RWPE1 (cell line): ENCODE results near the gene GDF11.

Experiments
- CTCF ChIA-PET: fragments of 350-600 bp; sonication (Branson Sonifier 250); formaldehyde crosslinking; extraction: SDS; loops from one replicate; lab custom pipeline; 2021; lab: Yijun Ruan, JAX
- POLR2A ChIA-PET: fragments of 400-600 bp; formaldehyde crosslinking; extraction: SDS; loops from one replicate; lab custom pipeline; 2020; ENCODE audit warnings: antibody characterized with exemption; ENCODE audit not compliant: low non-redundant PET; lab: Yijun Ruan, JAX
- DNase-seq: peaks from one replicate; pipeline ENCODE4 v3.0.0; 2012; ENCODE audit warnings: low spot score
- H3K27ac ChIP-seq: fragments of 450-650 bp; 2 replicates; pipeline ENCODE4 v1.5.1; 2017
- TF ChIP-seq, protein P1 (sequence below): fragments of 450-650 bp; conservative IDR thresholded peaks from 2 replicates; pipeline ENCODE4 v1.5.1; 2017; ENCODE audit warnings: low read depth, mild to moderate bottlenecking

GDF11 gene

DNA sequence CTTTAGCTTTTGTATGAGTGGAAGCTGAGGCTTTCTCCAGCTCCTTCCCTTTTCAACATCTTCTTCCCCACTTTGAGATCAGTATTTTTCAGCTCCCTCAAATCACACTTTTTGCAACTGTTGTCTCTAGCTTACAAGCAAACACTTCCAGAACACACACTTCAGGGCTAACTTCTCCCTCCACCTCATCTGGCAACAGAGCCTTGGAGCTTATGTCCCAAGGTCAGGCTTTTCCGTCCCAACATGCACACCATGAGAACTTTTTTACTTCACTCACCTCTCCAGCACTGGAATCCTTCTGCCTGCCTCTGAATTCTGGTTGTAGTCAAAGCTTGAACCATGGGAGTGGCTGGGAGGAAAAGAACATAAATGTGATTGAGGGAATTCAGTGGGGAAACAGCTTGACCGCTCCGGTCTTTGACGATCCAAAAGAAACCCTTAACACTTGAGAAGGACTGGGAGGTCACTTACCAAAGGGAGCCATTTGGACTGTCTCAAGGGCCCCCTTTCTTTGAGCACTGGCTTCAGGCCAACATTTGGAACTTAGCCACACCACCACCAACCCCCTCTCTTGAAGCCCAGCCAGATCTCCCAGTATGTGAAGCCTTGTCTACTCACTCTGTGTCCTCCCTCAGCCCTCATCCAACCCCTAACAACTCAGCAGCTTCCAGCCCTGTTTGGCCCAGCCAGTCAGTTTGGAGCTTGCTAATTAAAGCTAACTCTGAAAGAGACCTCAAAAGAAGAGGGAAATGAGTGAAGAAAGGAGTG is 31.0 kb upstream of the GDF11 start:
- ChIA-PET POLR2A (no interaction called here), CTCF (interaction anchor here (0.6 kb wide), 2 partner anchors 73 to 114 kb away, joined by 3 read pairs; no protein-coding TSS in a partner anchor)
- no peak overlapping the region for H3K27ac ChIP-seq
- TF ChIP-seq, protein P1, sequence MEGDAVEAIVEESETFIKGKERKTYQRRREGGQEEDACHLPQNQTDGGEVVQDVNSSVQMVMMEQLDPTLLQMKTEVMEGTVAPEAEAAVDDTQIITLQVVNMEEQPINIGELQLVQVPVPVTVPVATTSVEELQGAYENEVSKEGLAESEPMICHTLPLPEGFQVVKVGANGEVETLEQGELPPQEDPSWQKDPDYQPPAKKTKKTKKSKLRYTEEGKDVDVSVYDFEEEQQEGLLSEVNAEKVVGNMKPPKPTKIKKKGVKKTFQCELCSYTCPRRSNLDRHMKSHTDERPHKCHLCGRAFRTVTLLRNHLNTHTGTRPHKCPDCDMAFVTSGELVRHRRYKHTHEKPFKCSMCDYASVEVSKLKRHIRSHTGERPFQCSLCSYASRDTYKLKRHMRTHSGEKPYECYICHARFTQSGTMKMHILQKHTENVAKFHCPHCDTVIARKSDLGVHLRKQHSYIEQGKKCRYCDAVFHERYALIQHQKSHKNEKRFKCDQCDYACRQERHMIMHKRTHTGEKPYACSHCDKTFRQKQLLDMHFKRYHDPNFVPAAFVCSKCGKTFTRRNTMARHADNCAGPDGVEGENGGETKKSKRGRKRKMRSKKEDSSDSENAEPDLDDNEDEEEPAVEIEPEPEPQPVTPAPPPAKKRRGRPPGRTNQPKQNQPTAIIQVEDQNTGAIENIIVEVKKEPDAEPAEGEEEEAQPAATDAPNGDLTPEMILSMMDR: no peak
- DNase-seq: no peak

DNA sequence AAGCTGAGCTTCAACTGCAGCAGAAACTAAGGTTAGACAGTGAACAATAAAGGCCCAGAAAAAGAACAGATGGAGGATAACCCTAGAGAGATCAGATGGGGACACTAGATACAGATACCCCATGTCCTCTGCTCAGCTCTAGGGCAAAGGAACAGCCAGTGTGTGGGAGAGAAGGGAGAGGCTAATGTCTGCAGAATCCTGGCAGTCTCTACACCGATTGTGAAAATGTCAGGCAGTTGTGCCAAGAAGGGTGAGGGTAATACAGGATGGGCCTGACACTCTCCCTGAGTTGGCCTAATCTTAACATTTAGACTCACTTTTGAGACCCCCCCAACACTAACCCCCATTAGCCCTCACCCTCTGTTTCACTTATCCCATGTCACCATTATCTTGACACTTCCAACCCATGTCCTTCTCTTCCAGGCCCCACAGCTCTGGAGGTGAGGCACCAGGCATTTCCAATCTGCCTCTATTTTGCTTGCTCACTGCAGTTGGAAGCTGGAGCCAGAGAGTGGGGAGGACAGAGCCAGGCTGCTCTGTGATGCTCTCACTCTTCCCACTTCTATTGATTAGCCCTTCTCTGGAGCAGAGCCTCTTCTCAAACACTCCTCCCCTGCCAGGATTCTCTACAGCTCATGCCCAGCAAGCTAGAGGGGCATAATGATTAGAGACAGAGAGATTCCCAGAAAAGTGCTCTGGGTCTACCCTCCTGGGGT is 30.1 kb upstream of the GDF11 start:
- DNase-seq: no peak
- POLR2A ChIA-PET: no interaction called here
- H3K27ac ChIP-seq: no peak overlapping the region
- TF ChIP-seq, protein P1: no peak
- CTCF ChIA-PET: interaction anchor here (0.9 kb wide), 1 partner anchor 31 kb away, joined by 4 read pairs; a partner anchor contains a TSS

DNA sequence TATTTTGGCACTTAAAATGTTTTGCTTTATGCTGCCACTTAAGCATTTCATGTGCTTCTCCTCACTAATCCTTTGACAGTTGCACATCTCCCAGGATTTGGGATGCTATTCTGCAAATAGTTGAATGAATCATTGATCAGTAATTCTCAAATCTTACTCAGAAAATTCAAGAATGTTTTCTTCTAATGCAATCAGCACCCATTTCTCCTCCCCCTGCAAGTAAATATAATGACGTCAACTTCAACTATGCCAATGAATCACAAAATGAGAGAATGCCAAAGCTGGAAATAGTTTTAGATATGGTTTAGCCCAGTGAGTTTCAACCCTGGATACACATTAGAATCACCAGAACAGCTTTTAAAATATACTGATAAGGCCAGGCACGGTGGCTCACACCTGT is 29.2 kb upstream of the GDF11 start:
- ChIA-PET POLR2A (no interaction called here), CTCF (interaction anchor here (0.9 kb wide), 1 partner anchor 32 kb away, joined by 4 read pairs; a partner anchor contains a TSS)
- peak overlapping the region; percentile 54; the same call in 1 of the 2 replicates for H3K27ac ChIP-seq
- TF ChIP-seq, protein P1: no peak
- peak; percentile 87 for DNase-seq

DNA sequence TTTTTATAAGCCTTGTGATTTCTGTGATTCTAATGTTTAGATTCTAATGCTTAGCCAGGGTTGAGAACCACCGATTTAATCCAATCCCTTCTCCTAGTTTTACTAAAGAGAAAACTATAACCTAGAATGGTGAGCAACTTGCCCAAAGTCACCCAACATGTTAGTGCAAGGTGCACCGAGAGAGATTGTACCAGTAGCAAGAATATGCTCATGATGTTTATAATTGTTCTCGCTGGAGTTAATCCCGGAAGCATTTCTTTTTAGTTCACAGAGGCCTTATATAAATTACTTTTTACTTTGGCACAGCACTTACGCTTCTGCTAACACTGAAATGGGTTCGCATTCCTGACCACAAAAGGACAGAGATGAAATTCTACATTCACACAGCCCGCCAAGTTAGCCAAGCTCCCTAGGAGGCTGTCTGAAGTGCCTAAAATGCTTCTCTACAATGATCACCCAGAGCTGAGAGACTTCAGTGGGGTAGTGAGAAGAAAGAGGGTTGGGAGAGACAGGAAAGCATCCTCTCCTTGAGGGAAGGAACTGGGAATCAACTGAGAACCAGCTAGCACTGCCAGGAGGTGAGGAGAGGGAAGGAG is 27.7 kb upstream of the GDF11 start:
- no peak for DNase-seq
- ChIA-PET CTCF (interaction anchor here (0.6 to 1.4 kb wide), 3 partner anchors 9 to 24 kb away, joined by 4 to 6 read pairs (median 4); partner anchors contain the start of gene ITGA7), POLR2A (no interaction called here)
- TF ChIP-seq, protein P1: no peak
- H3K27ac ChIP-seq: peak overlapping the region; percentile 99

GRCh38 chr12:55715833-55716581 is 26.9 kb upstream of the GDF11 start, which contains the start of gene BLOC1S1:
BLOC1S1 (plus strand) TSS chr12:55716046; CDS start chr12:55716052, 6 bp downstream.
- H3K27ac ChIP-seq: peak within 1 kb of the TSS; percentile 99
- TF ChIP-seq, protein P1: no peak
- CTCF ChIA-PET: interaction anchor here (0.8 to 1.4 kb wide), 2 partner anchors 9 to 23 kb away, joined by 4 to 6 read pairs; partner anchors contain the start of gene ITGA7
- DNase-seq: peak; percentile 94
- POLR2A ChIA-PET: no interaction called here
